K562 (cell line): Measurements from ENCODE around the gene APOL2. TPM values are rescaled to one million over a fixed set of nuclear protein-coding genes. Genes with fewer than 3 reads are reported as not detected.

Experiments used
- ATAC-seq: fragments of 200-7000 bp; cut with Tn5 transposase; 3 replicates; pipeline ENCODE4 v1.9.1; 2020; ENCODE audit warnings: moderate library complexity
- BruUV-seq: library from RNA; stranded (reverse); fragments of 400-500 nt; replicated peaks from 2 replicates; lab custom pipeline; 2021; lab: Mats Ljungman, UMichigan
- CTCF ChIA-PET: fragments of 300-600 bp; formaldehyde crosslinking; extraction: SDS; loops from one replicate; lab custom pipeline; 2021; ENCODE audit warnings: low intra/inter-chr PET ratio; lab: Yijun Ruan, JAX
- POLR2A ChIA-PET: fragments of 300-600, 350-650 bp; sonication (Branson Sonifier 250); formaldehyde crosslinking; extraction: SDS; loops from one replicate; lab custom pipeline; 2021; ENCODE audit warnings: antibody characterized with exemption, inconsistent platforms; lab: Yijun Ruan, JAX
- DNase-seq, 4 experiments: peaks; one replicate each; pipeline versions ENCODE4 v3.0.0 to v3.0.0-alpha.2; 2011 to 2018; ENCODE audit warnings: low spot score in 3 of 4, mixed read lengths in 3 of 4; ENCODE audit errors: extremely low read depth in 1 of 4
- FAIRE-seq: peaks from 2 replicates; lab custom pipeline; 2011; peaks lifted over from hg19 to GRCh38; lab: Jason Lieb, UNC
- H2AFZ ChIP-seq: 2 replicates; pipeline ENCODE4 v1.6.0; 2011; ENCODE audit warnings: low read depth, low read length, control low read depth, inconsistent platforms
- H3K27ac ChIP-seq: fragments of 200-600 bp; 3 replicates; pipeline ENCODE4 v1.8.0; 2011; ENCODE audit warnings: low read depth, mild to moderate bottlenecking, control low read depth, inconsistent platforms, low read length, moderate library complexity, mixed read lengths; ENCODE audit errors: extremely low read depth
- H3K27me3 ChIP-seq, 2 experiments: fragments of 300-600 bp in 1 of 2; 2 replicates in 1 of 2; 3 replicates in 1 of 2; pipeline versions ENCODE4 v1.6.0 to v1.8.0; 2011; ENCODE audit warnings: inconsistent platforms in 2 of 2, low read length in 2 of 2, mild to moderate bottlenecking in 1 of 2, mixed read lengths in 1 of 2, moderate library complexity in 1 of 2; ENCODE audit not compliant: control insufficient read depth in 2 of 2, insufficient read depth in 2 of 2
- H3K36me3 ChIP-seq: fragments of 300-600 bp; 3 replicates; pipeline ENCODE4 v1.8.0; 2011; ENCODE audit warnings: mild to moderate bottlenecking, low read length, inconsistent platforms; ENCODE audit not compliant: control insufficient read depth, insufficient read depth
- H3K4me1 ChIP-seq, 2 experiments: fragments of 200-600 bp in 1 of 2; replicated peaks in 1 of 2; 2 replicates in 1 of 2; 3 replicates in 1 of 2; pipeline versions ENCODE4 v1.5.1 to v1.8.0; 2011; ENCODE audit warnings: inconsistent platforms in 2 of 2, low read length in 2 of 2, mild to moderate bottlenecking in 1 of 2, mixed read lengths in 1 of 2, moderate library complexity in 1 of 2; ENCODE audit not compliant: control insufficient read depth in 2 of 2, insufficient read depth in 2 of 2
- H3K4me2 ChIP-seq: 2 replicates; pipeline ENCODE4 v1.6.1; 2011; ENCODE audit warnings: low read length, control low read depth, inconsistent platforms, mixed read lengths; ENCODE audit not compliant: insufficient read depth
- H3K4me3 ChIP-seq: fragments of 200-600 bp; sonication (generic), shearing (Covaris generic); 2 replicates; pipeline ENCODE4 v1.5.1; 2016; ENCODE audit warnings: control low read depth, inconsistent platforms
- H3K79me2 ChIP-seq: fragments of 200-600 bp; 3 replicates; pipeline ENCODE4 v1.8.0; 2011; ENCODE audit warnings: low read length, inconsistent platforms; ENCODE audit not compliant: control insufficient read depth, insufficient read depth
- H3K9ac ChIP-seq, 2 experiments: 2 replicates each; pipeline versions ENCODE4 v1.6.0 to v1.6.1; 2011; ENCODE audit warnings: low read depth in 2 of 2, low read length in 2 of 2, control low read depth in 1 of 2, inconsistent platforms in 1 of 2, mild to moderate bottlenecking in 1 of 2, mixed read lengths in 1 of 2; ENCODE audit not compliant: insufficient read depth in 1 of 2
- H3K9me1 ChIP-seq: one replicate; pipeline ENCODE4 v1.6.0; 2011; ENCODE audit warnings: inconsistent platforms, mild to moderate bottlenecking, low read length, moderate library complexity; ENCODE audit not compliant: control insufficient read depth, insufficient read depth
- H3K9me3 ChIP-seq: replicated peaks from 2 replicates; pipeline ENCODE4 v1.5.1; 2011; ENCODE audit warnings: low read depth, low read length, inconsistent platforms; ENCODE audit not compliant: control insufficient read depth, insufficient read depth
- H4K20me1 ChIP-seq: replicated peaks from 2 replicates; pipeline ENCODE4 v1.6.1; 2011; ENCODE audit warnings: low read length, inconsistent platforms, mixed read lengths; ENCODE audit not compliant: control insufficient read depth, insufficient read depth
- AFF1 ChIP-seq, 2 experiments: fragments of 450-650 bp; IDR thresholded peaks; 2 replicates each; pipeline ENCODE4 v1.6.1; 2018; ENCODE audit warnings: mild to moderate bottlenecking in 2 of 2, low read depth in 1 of 2; ENCODE audit not compliant: partially characterized antibody in 2 of 2
- PTTG1 ChIP-seq: fragments of 450-650 bp; IDR thresholded peaks from 2 replicates; pipeline ENCODE4 v1.6.1; 2016; ENCODE audit warnings: low read depth, mild to moderate bottlenecking, missing genetic modification characterization, missing compliant biosample characterization
- SPI1 ChIP-seq: IDR thresholded peaks from 2 replicates; pipeline ENCODE4 v1.6.1; 2011; ENCODE audit warnings: low read depth, low read length, control low read depth, borderline replicate concordance
- WGBS: fragments of 100-300 bp; shearing (Covaris generic); methylation state at CpG from one replicate; pipeline ENCODE4 v1.1.6; 2016; ENCODE audit warnings: low coverage, mixed read lengths; ENCODE audit not compliant: insufficient coverage; ENCODE audit errors: missing lambda C conversion rate; 5-methylcytosine and 5-hydroxymethylcytosine counted together
- in situ Hi-C: fragments of 300-500 bp; cut with MboI; formaldehyde crosslinking; loops from 4 replicates; pipeline ENCODE4 v1.15.0; 2018; ENCODE audit warnings: inconsistent platforms, mixed read lengths
- intact Hi-C: fragments of 100-400 bp; cut with micrococcal nuclease; formaldehyde crosslinking; loops from 2 replicates; pipeline ENCODE4 v1.14.2; 2022
- polyA plus RNA-seq, 8 experiments: library from polyadenylated mRNA; depleted of rRNA in 4 of 8; stranded (reverse) in 5 of 8; unstranded in 3 of 8; fragments of >200 nt; fragmentation: Nextera tagmentation in 2 of 8; fragmentation: Illumina TruSeq in 1 of 8; extraction: Ambion mirVana in 2 of 8; extraction: Trizol in 1 of 8; gene quantifications; 2 replicates each; pipeline versions ENCODE4 v1.2.1 to v1.2.3, GENCODE V29; 2011 to 2014; ENCODE audit warnings: inconsistent platforms in 1 of 8, missing spikeins in 1 of 8
- total RNA-seq, 7 experiments: library from RNA; depleted of rRNA in 6 of 7; stranded (reverse); fragments of >200 nt in 6 of 7; fragmentation: Illumina TruSeq in 2 of 7; extraction: Trizol in 2 of 7; gene quantifications; 2 replicates each; pipeline versions ENCODE4 v1.2.1 to v1.2.3, GENCODE V29; 2011 to 2021; ENCODE audit warnings: low replicate concordance in 1 of 7

Gene APOL2
- total and polyA plus RNA-seq, 9 of the 15 experiments (the other 6 are each of a cell fraction or from before 2014, with no cell fraction given): 2.7 to 10.6 (median 8.9) TPM

DNA sequence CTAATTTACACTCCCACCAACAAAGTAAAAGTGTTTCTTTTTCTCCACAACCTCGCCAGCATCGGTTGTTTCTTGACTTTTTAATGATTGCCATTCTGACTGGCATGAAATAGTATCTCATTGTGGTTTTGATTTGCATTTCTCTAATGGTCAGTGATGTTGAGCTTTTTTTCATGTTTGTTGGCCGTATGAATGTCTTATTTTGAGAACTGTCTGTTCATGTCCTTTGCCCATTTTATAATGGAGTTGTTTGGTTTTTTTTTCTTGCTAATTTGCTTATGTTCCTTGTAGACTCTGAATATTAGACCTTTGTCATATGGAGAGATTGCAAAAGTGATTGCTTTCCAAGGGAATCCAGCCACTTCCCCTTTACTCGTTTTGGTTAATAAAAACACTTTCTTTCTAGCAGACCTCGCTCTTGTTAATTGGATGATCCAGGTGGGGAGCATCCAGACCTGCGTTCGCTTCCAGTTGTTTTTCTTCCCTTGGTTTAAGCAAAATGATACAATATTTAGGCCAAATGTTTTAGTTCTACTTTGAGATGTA is 20.6 kb downstream of the APOL2 start:
- H3K4me3 ChIP-seq: no peak overlapping the region
- in situ Hi-C loops: no loop called here
- peaks cover 0 to 8% of the 10 kb centered on the region in 2 experiments; a peak in 2 of 5 replicates for H3K4me1 ChIP-seq
- H4K20me1 ChIP-seq: no peaks in the 10 kb centered on the region
- 48% methylated on average over 7 of the region's 7 CpGs for WGBS
- ChIA-PET CTCF (interaction anchor here (0.7 kb wide), 1 partner anchor 39 kb away, joined by 3 read pairs; no protein-coding TSS in a partner anchor), POLR2A (interaction anchor here (1.4 kb wide), 1 partner anchor 34 kb away, joined by 3 read pairs; the partner anchor contains the start of gene APOL1)
- no peak overlapping the region for H3K9ac ChIP-seq
- no peak for FAIRE-seq
- H3K4me2 ChIP-seq: no peak overlapping the region
- H2AFZ ChIP-seq: no peak overlapping the region
- no peaks in the 10 kb centered on the region for H3K79me2 ChIP-seq
- TF ChIP-seq SPI1 (peak; percentile 38; the same call in 1 of the 2 replicates), AFF1 (IDR thresholded peaks at IDR 0.05; ENCODE audit: low read depth in 1 of 2, partially characterized antibody in 2 of 2) (peak in 1 of 2 experiments; percentile 91), PTTG1 (tag) (no peak)
- H3K9me1 ChIP-seq: no peaks in the 10 kb centered on the region
- no peak for DNase-seq
- H3K27ac ChIP-seq: no peak overlapping the region
- H3K9me3 ChIP-seq: no peaks in the 10 kb centered on the region
- ATAC-seq: no peak
- intact Hi-C loops: no loop called here
- no peaks in the 10 kb centered on the region for H3K27me3 ChIP-seq
- no peaks in the 10 kb centered on the region for H3K36me3 ChIP-seq
- BruUV-seq: no TSS peak
